ENCODE measurements around the gene ATP6V1G2.

DNA sequence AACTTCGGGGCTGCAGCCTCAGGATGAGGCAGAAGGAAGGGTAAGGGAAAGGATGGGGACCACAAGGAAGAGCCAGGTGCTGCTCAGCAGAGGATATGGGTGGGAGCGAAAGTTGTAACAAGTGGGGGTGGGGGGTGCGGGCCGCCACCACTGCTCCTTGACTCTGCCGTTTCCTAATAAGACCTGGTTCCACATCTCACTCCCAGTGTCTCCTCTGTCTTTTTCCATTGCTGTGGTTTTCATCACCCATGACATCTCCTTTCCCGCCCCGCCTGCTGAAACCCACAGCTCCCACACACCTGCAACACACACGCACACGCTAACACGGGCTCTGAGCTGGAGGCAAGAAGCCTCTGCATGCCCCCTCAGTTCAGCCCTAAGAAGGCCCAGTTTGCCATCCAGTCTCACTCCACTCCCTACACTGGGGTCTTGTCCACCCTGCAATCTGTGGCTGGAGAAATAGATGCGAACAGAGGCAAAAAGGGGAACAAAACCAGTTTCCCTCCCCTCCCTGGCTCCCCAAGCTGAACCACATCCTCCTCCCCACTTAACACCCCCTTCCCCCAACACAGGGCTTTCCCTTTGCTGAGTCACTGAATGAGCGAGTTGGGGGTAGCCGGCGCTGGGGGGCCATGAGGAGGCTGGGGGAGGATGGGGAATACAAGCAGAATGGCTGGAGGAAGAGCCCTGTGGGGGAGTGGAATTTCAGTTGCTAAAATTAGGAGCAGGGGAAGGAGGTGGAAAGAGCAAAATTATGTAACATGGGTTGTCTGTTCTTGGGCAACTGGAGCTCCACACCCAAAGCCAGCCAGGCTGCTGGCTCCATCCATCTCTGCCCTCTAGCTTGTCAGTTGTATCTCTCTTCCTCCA lies 12.5 kb upstream of the ATP6V1G2 start:
- no peak for TF ChIP-seq EZH2 (IDR thresholded peaks at IDR 0.05; ENCODE audit: low read depth, unreplicated experiment)
- TF ChIP-seq, protein P1, sequence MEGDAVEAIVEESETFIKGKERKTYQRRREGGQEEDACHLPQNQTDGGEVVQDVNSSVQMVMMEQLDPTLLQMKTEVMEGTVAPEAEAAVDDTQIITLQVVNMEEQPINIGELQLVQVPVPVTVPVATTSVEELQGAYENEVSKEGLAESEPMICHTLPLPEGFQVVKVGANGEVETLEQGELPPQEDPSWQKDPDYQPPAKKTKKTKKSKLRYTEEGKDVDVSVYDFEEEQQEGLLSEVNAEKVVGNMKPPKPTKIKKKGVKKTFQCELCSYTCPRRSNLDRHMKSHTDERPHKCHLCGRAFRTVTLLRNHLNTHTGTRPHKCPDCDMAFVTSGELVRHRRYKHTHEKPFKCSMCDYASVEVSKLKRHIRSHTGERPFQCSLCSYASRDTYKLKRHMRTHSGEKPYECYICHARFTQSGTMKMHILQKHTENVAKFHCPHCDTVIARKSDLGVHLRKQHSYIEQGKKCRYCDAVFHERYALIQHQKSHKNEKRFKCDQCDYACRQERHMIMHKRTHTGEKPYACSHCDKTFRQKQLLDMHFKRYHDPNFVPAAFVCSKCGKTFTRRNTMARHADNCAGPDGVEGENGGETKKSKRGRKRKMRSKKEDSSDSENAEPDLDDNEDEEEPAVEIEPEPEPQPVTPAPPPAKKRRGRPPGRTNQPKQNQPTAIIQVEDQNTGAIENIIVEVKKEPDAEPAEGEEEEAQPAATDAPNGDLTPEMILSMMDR (conservative IDR thresholded peaks at IDR 0.05; ENCODE audit: low read depth in 2 of 2): no peak
- TF ChIP-seq CREB1 (CRISPR knock-in tag; IDR thresholded peaks at IDR 0.05; ENCODE audit: low read depth): no peak
- TF ChIP-seq POLR2AphosphoS5 (IDR thresholded peaks at IDR 0.05; ENCODE audit: low read depth): no peak
- TF ChIP-seq, protein P2, sequence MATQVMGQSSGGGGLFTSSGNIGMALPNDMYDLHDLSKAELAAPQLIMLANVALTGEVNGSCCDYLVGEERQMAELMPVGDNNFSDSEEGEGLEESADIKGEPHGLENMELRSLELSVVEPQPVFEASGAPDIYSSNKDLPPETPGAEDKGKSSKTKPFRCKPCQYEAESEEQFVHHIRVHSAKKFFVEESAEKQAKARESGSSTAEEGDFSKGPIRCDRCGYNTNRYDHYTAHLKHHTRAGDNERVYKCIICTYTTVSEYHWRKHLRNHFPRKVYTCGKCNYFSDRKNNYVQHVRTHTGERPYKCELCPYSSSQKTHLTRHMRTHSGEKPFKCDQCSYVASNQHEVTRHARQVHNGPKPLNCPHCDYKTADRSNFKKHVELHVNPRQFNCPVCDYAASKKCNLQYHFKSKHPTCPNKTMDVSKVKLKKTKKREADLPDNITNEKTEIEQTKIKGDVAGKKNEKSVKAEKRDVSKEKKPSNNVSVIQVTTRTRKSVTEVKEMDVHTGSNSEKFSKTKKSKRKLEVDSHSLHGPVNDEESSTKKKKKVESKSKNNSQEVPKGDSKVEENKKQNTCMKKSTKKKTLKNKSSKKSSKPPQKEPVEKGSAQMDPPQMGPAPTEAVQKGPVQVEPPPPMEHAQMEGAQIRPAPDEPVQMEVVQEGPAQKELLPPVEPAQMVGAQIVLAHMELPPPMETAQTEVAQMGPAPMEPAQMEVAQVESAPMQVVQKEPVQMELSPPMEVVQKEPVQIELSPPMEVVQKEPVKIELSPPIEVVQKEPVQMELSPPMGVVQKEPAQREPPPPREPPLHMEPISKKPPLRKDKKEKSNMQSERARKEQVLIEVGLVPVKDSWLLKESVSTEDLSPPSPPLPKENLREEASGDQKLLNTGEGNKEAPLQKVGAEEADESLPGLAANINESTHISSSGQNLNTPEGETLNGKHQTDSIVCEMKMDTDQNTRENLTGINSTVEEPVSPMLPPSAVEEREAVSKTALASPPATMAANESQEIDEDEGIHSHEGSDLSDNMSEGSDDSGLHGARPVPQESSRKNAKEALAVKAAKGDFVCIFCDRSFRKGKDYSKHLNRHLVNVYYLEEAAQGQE (IDR thresholded peaks at IDR 0.05; ENCODE audit: unreplicated experiment): no peak

Measured in GM23338 (cell line).